DMS79 (cell line): ENCODE results near the gene GRM4.

Experiments used
- DNase-seq: peaks from one replicate; lab custom pipeline; 2025; lab: John Stamatoyannopoulos, UW

GRM4 gene

DNA sequence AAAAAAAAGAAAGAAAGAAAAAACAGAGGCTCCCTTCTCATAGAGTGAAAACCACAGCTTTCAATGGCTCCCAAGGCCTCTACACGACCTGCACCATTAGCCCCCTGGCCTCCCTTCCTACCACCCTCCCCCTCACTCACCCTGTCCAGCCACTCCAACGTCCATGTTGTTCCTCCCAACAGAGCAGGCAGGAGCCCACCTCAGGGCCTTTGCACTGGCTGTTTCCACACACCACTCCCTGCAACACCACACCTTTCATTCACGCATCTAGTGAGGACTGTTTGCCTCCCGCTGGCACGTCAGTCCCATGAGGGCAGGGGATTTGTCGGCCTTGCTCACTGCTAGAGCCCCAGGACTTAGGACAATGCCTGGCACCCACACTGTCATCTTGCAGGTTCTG lies 39.5 kb downstream of the GRM4 start:
- DNase-seq, result no peak

- DNase-seq, result no peak
Observed at GRCh38 chr6:34104628-34105027, 41.3 kb downstream of the GRM4 start.

DNA sequence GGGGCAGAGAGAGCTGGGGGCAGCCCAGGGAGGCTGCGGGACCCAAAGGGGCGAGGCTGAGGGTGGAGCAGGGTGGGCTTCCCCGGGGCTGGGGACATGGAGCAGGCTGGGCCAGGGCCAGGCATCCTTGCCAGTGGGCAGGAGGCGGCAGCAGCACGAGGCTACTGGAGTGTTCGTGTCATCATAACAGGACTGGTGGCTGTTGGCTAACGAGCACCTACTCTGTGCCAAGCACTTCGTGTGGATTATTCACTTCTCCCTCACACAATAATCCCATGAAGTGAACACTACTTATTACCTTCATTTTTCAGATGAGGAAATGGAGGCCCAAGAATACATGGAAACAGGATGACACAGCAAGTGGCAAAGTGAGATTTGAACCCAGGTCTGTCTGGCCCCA lies 41.7 kb downstream of the GRM4 start:
- DNase-seq, result no peak

DNA sequence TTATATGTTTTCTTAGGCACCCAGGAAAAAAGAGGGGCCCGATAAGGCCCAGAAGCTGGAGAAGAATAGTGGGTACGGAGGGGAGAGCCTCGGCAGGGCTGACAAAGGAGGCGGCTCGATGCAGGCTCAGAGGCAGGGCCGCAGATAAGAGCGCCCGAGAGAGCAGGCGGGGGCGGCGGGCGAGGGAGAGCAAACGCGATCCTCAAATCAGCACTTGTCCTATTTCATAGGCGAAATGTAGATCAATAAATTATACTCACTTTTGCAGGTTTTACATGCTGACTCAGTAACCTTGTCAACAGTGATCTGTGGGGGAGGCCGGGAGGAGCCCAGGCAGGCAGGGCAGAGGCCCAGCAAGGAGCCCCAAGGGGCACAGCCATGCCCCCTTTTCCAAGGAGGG lies 42.6 kb downstream of the GRM4 start:
- DNase-seq, result no peak

DNA sequence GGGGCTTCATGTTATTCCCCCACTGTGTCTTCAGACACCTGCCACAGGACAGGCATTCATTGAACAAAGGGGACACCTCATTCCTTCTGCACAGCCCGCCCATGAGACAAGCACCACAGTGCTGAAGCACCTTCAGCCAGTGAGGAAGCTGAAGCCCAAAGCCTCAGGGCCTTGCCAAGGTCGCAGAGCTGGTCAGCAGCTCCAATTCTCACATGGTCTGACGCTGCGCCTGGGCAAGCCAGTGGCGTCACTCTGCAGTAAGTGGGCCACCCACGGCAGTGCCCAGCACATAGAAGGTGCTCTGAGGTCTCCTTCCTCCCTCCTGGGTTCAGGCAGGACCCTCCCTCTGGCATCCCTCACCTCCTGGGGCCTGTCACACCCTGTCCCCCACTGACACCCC lies 43.2 kb downstream of the GRM4 start:
- no peak for DNase-seq

DNA sequence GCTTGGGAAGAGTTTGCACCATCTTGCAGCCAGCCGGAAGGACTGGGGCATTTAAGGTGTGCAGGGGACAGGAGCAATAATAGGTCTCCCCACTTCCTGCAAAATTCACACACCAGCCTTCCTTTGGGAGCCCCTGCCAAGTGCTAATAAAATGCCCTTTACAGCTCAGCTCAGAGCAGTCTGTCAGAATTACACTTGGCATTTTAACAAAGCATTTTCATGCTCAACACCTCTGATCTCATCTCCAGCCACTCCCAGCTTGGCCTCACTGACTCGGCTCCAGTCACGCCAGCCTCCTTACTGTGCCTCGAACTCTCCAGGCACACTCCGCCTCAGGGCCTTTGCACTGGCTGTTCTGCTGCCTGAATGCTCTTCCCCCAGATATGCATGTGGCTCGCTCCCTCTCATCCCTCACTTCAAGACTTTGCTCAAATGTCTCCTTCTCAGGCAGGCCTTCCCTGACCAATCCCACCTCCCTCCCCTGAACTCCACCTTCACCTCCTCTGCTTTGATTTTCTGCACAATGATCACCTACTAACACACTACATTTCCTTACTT lies 43.7 kb downstream of the GRM4 start:
- DNase-seq, result no peak

- no peak for DNase-seq
Observed at GRCh38 chr6:34100788-34101187, 45.1 kb downstream of the GRM4 start.

DNA sequence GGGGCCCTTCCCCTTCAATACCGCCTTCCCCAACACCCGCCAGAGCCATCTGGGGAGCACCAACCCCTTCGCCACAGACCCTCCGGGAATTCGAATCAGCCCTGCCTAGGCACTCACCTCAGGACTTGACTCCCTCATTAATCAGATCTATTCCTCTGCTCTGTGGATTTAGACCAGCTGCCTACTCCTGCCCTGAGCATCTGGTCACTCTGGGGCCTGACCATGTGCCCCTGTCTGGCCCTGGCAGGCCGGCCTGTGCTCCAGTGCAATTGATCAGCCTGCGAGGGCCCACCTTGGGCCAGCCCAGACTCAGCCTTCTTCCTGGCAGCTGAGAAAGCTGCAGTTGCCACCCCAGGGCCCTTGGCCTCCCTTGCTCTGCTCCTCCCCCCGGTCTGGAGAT lies 46.0 kb downstream of the GRM4 start:
- no peak for DNase-seq

DNA sequence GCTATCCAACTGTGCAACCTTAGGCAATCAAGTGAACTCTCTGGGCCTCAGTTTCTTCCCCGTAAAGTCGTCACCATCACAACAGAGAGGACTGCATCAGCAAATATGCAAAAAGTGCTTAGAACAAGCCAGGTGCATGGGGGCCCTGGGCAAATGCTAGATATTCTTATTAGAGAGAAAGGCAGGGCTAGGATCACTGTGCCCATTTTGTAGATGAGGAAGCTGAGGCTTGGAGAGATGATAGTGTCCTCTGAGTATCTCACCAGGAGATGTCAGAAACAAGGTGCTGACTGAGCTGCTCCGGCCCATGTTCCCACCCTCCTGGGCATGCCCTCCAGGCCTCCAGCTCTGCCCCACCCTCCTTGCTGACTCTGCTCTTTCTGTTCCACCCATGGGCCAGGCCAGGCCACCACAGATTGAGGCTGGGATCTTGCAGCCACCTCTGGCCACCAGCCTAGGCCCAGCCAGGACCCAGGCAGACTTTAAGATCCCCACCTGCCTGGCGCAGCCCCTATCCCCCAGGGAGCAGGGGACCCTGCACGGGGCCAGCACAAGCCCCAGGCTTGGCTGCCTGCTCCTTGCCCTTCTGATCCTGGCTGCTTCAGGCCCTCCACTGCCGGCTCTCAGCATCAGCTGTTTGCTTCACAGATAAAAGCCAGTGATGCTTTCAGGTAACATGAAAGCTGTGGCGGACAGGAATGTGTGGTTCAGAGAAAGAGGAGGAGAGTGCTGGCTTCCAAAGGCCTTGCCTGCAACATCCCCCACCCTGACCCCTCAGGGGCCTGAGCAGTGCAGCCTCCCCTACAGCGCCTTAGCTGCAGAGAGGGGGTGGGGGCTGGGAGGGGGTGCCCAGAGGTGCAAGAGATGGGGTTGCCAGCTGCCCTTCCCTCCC lies 47.6 kb downstream of the GRM4 start:
- peak; percentile 54 for DNase-seq

DNA sequence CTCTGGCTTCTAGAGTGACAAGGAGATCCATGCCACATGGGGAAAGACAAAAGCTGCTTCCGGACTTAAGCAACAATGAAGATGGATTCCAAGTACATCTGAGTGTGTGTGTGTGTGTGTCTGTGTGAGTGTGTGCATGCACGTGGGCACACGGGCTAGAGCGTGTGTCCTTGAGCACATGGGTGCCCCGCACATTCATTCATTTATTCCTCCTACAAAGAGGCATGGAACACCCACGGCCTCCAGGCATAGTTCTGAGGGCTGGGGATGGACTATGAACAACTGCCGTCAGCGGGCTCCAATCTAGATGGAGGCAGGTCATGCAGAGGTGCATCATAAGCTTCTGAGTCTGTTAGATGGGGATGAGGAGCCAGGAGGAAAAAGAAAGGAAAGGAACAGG lies 49.1 kb downstream of the GRM4 start:
- no peak for DNase-seq

GRCh38 chr6:34096193-34096592 lies 49.7 kb downstream of the GRM4 start:
- DNase-seq, result no peak

DNA sequence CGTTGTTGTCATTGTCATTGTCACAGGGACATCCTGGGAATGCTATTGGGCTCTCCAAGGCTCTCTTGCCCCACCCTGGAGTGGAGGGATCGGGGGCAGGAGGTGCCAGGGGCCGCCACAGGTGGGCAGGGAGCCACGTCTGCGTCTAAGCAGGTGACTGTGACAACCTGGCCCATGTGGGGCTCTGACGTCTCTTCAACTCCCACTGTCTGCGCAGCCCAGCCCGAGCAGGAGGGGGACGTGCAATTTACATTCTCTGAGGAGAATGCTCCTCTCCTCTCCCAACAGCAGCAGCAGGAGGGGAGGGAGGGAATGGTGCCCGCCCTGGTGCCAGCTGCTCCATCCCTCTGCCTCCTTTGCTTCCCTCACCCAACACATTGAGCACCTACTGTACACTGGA lies 50.1 kb downstream of the GRM4 start:
- DNase-seq, result no peak

GRCh38 chr6:34095136-34095505 lies 50.8 kb downstream of the GRM4 start:
- DNase-seq, result no peak

DNA sequence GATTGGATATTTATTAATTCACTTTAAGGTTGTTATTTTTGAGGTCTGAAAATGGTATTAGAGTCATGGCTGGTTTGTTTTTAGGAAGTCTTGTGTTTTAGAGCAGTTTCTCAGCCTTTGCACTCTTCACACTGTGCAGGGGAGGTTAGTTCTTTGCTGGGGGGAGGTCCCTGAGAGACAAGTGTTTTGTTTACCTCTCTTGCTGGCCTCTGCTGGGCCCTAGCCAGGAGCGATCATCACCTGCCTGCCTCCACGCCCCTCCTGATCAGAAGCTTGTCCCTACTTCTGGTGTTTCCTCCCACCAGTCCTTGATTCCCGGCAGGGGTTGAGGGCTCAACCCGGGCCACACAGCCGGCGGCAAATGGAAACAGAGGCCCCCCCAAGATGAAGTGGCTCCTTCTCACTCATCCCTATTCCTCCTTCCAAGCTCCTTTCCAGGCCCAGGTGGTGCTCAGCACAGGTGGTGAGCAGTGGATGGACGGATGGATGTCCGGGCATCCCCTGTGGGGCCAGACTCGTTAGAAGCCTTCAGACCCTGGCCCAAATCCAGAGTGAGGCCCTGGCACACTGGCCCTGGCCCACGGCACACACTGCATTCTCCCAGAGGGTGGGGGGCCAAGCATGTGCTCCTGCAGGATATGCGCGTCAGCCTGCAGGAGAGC lies 51.3 kb downstream of the GRM4 start:
- DNase-seq, result peak; percentile 87

- DNase-seq, result no peak
Observed at GRCh38 chr6:34093854-34094430, 51.9 kb downstream of the GRM4 start.

GRCh38 chr6:34093206-34093605 lies 52.7 kb downstream of the GRM4 start:
- DNase-seq, result no peak

GRCh38 chr6:34092631-34093030 lies 53.3 kb downstream of the GRM4 start:
- DNase-seq, result no peak

DNA sequence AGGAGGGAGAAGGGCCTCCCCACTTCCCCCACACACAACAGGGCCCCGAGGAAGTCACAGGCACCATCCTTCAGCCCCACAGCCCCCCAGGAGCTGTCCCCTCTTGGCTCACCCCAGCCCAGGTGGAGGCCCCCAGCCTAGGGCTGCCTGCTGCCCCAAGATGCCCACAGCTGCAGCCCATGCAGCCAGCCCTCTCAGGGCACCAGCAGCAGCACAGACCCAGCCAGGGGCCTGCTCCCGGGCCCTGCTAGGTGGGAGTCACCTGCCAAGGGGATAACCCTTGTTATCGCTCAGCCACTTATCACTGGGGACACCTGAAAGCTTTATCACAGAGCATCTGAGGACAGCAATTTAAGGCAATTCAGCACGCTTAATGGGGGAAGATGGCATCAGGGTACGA lies 55.0 kb downstream of the GRM4 start:
- DNase-seq, result no peak

DNA sequence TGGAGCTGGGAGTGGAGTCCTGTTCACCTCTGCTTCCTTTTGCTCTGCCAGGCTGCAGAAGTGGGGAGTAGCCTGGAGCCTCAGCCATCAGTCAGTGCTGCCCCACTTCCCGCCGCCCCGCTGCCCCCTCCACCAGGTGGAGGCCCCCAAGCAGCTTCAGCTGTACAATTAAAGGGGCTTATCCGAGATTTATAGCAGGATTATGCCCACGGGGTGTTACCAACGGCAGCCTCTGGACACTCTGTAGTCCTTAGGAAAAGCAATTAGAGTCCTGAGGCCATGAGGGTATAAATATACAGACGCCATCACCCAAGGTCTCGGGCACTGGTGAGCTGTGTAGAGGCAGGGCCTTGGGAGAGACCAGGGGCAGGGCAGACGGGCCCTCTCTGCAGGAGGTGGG lies 55.4 kb downstream of the GRM4 start:
- no peak for DNase-seq

DNA sequence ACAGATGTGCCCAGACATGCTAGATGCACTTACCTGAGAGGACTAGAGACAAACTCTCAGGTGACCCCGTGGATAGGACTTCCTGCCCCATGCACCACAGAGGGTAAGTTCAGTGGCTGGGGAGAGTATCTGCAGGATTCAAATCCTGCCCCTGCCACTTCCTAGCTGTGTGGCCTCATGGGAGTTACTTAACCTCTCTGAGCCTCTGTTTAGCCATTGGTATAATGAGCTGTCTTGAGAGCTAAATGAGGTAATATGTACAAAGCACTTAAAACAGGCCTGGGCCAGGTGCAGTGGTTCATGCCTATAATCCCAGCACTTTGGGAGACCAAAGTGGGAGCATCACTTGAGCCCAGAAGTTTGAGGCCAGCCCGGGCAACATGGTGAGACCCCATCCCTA lies 59.3 kb downstream of the GRM4 start:
- DNase-seq, result no peak

GRCh38 chr6:34085453-34086170 lies 60.3 kb downstream of the GRM4 start:
- DNase-seq, result no peak

DNA sequence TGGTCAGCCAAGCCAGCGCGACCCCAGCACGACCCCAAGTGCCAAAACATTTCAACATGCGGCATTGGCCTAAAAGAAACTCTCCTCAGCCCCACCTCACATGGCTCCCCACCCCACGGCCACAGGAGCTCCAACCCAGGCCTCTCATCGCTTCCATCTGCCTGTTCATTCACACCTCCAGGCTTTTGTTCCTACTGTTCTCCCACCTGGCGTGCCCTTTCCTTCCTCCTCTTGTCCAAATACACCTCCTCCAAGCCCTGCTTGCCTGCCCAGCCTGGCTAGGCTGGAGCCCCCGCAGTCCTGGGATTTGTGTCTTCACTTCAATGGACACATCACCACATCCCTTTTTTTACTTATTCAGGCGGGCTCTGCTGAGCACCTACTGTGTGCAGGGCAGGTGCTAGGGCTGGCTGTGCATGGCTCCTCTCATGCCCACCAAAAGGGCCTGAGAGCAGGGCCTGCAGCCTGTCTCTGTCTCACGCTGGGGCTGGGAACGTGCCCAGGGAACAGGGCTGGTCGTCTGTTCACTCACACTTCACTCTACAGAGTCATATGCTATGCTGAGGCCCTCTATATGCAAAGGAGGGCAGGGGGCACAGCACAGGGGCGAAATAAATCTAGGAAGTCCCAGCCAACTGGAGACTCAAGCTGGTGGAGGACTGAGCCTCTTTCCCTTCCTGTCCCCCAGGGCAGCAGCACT lies 61.1 kb downstream of the GRM4 start:
- DNase-seq, result no peak
